T-helper 1 cell treated with Interleukin-12 subunit alpha and Interleukin-12 subunit beta and Interleukin-4 antibody, amounts not matched to agents 30 ng/mL and 1 ng/mL, for 36 hours (primary cell): ENCODE data around the gene KIAA0753. TPM values are rescaled to one million over a fixed set of nuclear protein-coding genes. Genes with fewer than 3 reads are reported as not detected.
"Not testable (repeated sequence)": the region's sequence is repeated elsewhere in the genome, so short reads cannot be mapped to it uniquely, and the experiment has no call there.

Experiments used
- intact Hi-C: fragments of 100-400 bp; cut with micrococcal nuclease; formaldehyde crosslinking; loops from one replicate; pipeline ENCODE4 v1.15.1; 2024
- total RNA-seq: library from RNA; stranded (reverse); gene quantifications from 2 replicates; pipeline ENCODE4 v1.2.3, GENCODE V29; 2022

The KIAA0753 gene
- total RNA-seq, 1 donor from 2014 or later = 22.4 TPM

DNA sequence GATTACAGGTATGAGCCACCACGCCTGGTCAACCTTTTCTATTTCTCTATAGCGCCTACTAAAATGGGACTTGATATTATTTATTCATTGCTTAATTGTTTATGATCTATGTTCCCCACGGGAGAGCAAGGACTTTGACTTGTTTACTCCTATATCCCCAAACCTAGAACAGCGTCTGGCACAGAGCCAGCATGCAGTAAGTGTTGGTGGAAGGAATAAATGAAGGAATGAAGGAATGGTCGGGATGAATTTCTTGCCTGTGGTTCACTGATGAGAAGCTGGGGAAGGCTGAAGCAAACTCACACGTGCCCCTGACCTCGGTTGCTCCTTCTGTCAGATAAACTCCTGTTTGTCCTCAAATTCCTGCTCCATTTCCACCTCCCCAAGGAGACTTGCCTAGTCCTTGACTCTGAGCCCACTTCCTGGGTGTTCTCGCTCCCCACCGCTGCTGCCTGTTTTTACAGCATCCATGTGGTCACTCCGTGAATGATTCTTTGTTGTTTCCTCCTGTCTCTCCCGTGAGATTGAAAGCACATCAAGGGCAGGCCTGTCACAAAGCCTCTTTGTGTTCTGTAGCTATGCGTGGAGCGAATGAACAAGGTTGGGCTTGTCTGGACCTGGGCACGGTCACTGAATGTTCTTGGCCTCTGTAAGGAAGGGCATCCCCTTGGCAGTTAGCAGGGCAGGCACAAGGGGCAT is 28.4 kb upstream of the KIAA0753 start:
- intact Hi-C loops = loop anchor here (5.0 kb wide), 1 partner anchor 243 kb away; no protein-coding TSS in a partner anchor

DNA sequence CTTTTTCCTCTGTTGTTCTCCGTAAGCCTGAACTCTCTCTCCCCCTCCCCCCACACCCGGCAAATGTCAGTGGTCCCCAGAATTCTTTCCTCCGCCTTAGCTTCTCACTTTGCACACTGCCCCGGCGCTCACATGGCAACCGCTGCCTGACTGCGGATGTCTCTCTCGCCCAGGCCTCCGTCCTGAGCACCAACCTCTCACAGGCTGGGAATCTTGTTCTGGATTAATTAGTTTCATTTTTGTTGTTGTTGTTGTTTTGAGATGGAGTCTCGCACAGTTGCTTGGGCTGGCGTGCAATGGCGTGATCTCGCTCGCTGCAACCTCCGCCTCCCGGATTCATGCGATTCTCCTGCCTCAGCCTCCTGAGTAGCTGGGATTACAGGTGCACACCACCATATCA is 27.7 kb upstream of the KIAA0753 start:
- intact Hi-C loops = loop anchor here (5.0 kb wide), 1 partner anchor 244 kb away; no protein-coding TSS in a partner anchor

DNA sequence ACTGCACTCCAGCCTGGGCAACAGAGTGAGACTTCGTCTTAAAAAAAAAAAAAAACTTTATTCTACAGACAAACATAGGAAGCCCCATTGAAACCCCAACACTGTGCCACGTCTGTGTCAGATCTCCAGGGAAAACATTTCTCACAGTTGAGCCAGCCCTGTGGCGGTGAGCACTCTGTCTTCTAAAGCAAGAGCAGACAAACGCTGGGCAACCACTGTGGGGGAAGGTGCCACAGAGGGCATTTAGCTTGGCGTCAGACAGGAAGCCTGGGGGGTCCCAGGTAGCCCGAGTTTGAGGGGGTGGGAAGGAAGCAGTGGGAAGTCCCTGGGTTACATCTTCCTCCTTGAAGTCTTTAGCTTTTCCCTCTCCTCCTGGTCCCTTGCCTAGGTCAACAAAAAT is 27.0 kb upstream of the KIAA0753 start:
- intact Hi-C loops = loop anchor here (5.0 kb wide), 1 partner anchor 245 kb away; no protein-coding TSS in a partner anchor

DNA sequence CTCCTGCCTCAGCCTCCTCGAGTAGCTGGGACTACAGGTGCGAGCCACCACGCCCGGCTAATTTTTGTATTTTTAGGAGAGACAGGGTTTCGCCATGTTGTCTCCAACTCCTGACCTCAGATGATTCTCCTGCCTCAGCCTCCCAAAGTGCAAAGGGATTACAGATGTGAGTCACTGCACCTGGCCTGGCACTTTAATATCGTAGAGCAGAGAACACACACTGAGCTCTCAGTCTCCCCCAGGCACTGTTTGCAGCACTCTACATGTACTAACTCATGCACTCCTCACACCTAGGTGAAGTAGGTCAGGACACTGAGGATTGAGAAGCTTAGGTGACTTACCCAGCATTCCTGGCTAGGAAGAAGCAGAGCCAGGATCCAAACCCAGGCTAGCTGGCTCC is 26.0 kb upstream of the KIAA0753 start:
- intact Hi-C loops = loop anchor here (1.0 to 5.0 kb wide), 3 partner anchors 89 to 246 kb away; no protein-coding TSS in a partner anchor

DNA sequence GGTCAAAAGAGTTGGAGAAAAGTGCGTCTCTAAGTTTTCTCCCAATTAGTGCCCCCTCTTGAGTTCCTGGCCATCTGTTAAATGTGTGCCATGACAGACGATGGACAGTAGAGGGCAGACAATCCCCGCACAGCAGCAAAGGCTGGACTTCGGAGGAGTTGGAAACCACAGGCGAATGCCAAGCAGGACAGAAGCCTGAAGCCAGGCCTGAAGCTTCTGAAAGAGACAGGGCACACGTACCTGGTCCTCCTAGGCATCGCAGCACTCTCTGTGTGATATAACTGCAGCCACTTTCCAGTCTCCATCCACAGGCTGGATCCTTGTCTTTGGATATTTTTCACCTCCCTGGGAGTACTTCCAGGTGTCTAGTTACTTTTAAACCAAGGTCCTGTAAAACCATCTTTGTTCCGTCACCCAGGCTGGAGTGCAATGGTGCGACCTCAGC is 25.6 kb upstream of the KIAA0753 start:
- intact Hi-C loops = loop anchor here (1.0 to 5.0 kb wide), 3 partner anchors 89 to 246 kb away; no protein-coding TSS in a partner anchor

GRCh38 chr17:6663200-6663599 is 22.7 kb upstream of the KIAA0753 start:
- intact Hi-C loops = not testable (repeated sequence)

- intact Hi-C loops = no loop called here
Observed at GRCh38 chr17:6661464-6661848, 20.9 kb upstream of the KIAA0753 start.

GRCh38 chr17:6660805-6661463 is 20.4 kb upstream of the KIAA0753 start:
- intact Hi-C loops = no loop called here

DNA sequence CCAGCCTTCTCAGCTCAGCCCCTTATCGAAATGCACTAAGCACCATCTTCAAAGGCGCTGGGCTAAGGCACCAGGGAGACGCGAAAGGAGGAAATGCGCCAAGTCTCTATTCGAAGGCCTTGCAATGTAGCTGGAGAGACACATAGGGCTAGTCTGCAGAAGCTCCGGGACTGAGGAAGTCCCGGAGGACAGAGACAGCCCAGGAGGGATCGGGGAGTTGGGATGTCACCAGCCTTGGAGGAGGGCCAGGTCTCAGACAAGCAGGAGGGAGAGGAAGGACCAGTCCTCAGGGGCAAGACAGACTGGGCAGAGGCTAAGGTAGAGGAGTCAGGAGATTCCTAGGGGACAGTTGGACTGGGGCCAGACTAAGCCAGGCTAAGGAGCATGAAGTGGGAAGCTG is 19.6 kb upstream of the KIAA0753 start:
- intact Hi-C loops = no loop called here

- intact Hi-C loops = not testable (repeated sequence)
Observed at GRCh38 chr17:6658411-6658810, 17.9 kb upstream of the KIAA0753 start.

DNA sequence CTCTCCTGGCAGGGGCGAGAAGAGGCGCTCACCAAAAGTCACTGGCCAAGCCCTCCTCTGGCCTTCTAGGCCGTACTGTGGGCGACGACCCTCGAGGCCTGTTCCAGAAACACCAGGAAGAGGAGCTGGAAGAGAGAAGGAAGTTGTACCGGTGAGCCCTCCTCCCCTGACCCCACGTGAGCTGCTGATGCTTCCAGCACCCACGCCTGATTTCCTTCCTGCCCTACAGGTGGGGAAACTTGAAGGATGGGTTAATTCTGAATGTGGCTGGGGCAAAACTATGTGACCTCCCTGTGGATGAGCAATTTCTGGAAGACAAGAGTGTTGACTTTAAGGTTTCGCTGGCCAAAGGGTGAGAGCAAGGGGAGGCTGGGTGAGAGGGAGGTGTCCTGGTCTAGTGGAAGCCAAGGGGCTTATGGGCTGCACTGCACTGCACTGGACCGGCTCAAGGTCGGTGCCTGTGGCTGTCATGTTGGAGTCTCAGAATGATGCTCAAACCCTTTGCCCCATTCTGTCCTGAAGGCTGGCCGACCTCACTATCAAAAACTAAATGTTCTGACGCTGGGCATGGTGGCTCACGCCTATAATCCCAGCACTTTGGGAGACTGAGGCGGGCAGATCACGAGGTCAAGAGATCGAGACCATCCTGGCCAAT is 17.2 kb upstream of the KIAA0753 start:
- intact Hi-C loops = loop anchor here (2.0 kb wide), 1 partner anchor 17 kb away; the partner anchor contains the start of genes KIAA0753 and TXNDC17

- intact Hi-C loops = loop anchor here (2.0 kb wide), 1 partner anchor 16 kb away; the partner anchor contains the start of genes KIAA0753 and TXNDC17
Observed at GRCh38 chr17:6656797-6657632, 16.5 kb upstream of the KIAA0753 start.

DNA sequence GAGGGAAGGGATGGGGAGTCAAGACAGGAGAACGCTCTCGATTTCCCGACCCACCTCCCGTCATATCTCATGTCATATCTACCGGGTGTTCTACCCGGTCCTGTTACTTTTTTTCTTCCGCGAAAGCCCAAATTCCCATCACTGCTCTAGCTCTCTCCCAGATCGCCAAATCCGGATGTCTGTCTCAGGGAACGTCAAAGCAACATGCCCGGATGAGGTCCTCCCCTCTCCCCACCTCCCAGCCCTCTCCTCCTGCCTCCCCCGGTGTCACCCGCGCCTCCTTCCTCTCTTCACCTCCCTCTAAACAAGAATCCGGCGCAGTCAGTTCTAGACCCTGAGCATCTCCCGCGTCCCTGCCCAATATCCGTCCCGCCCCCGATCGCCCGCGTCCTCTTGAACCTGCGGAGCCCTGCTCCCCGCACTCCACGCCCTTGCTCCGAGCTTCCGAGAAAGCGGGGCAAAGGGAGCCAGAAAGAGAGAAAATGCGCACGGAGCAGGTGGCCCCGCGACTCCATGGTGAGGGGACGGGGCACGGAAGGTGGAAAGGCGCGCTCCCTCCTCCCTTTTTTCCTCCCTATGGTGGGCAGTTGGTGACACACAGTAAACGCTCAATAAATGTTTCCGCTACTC is 15.3 kb upstream of the KIAA0753 start:
- intact Hi-C loops = loop anchor here (2.0 kb wide), 1 partner anchor 15 kb away; the partner anchor contains the start of genes KIAA0753 and TXNDC17

DNA sequence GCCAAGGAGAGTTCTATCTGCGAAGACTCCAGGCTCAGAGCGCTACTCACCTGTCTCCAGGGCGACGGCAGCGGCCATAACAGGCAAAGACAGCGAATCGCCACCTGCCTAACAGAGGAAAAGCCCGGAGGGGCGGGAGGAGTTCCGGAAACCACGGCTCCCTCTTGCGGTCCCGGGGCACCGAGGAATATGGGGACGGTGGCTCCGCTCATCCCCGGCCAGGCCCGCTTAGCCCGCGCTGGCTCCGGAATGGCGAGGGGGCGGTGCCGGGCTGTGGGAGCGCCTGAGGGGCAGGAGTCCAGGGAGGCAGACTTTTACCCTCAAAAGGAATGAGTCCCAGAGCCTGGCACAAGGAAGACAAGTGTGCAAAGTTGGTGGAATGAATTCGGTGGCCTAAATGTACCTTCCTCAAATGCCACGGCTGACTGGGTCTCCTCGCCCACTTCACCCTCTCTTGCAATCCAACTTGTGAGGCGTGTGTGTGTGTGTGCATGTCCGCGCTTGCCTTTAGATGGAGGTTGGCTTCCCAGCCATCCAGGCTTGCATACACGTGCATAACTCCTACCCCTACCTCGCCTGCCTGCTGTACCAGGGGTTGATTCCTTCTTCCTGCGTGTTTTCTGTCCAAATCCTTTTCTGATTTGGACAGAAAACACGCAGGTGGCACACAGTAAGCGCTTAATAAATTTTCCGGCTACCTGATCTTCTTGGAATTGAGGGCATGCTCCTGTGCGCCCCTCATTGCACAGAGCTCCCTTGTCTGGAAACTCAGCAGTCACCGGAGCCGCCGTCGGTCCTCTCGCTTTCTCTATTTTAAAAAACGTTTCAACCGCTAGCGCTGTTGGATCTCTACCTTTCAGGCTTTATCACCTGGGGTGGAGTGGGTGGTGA is 14.6 kb upstream of the KIAA0753 start:
- intact Hi-C loops = loop anchor here (5.0 kb wide), 1 partner anchor 1187 kb away; no protein-coding TSS in a partner anchor

- intact Hi-C loops = loop anchor here (1.0 to 5.0 kb wide), 4 partner anchors 12 to 1190 kb away; partner anchors contain the start of gene KIAA0753
Observed at GRCh38 chr17:6651919-6652452, 11.5 kb upstream of the KIAA0753 start.

DNA sequence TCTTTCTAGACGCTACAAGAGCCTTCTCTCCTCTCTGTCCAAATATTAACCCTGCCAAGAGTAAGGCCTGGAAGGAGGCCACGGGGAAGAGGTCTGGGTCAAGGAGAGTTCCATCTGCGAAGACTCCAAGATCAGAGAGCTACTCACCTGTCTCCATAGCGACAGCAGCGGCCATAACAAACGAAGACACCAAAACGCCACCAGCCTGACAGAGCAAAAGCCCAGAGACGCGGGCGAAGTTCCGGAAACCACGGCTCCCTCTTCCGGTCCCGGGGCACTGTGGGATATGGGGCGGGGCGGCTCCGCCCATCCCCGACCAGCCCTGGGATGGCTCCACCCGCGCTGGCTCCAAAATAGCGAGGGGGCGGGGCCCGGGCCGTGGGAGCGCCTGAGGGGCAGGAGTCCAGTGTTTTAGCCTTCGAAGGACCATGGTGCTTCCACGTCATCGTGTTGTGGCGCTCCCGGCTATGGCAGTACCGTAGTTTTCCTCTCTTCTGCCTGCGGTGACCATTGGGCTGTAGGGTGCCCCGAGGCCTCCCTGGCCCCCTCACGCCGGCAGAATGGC is 10.9 kb upstream of the KIAA0753 start, which contains the start of the genes C17orf100 and MED31:
C17orf100 (plus strand) TSS at position 409 of the 565 bp plus-strand sequence; CDS start at position 561, 152 bp downstream.
MED31 (minus strand) TSS at position 252 of the 565 bp plus-strand sequence; CDS start at position 175, 77 bp downstream.
- intact Hi-C loops = loop anchor here (1.0 to 5.0 kb wide), 4 partner anchors 11 to 1191 kb away; partner anchors contain the start of gene KIAA0753

DNA sequence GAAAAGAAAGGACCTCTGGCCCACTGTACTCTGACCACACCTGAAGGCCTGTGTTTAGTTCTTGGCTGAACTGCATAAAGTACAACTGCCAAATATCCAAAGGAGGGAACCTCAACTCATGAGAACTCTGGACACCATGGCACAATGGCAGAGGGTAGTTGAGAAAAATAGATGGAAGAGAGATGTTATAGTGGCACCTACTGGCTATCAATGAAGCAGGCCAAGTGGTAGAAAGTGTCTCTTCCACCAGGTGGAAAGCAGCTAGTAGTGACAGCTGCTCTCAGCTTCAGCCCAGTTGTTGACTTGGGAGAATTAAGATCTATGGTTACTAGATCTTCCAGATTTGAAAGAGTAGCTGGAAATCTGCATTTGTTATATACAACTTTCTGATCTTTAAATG is 7.7 kb upstream of the KIAA0753 start:
- intact Hi-C loops = loop anchor here (1.0 to 10.0 kb wide), 3 partner anchors 175 to 657 kb away; partner anchors contain the start of genes DVL2, EIF5A and PHF23
